ENCODE measurements around the gene HMCES.
A peak's percentile ranks its signal among the peaks of the same experiment; 100 is the strongest.

HMCES gene

GRCh38 chr3:129305592-129306091, 27.0 kb downstream of the HMCES start:
- DNase-seq: no peak

GRCh38 chr3:129308636-129309035, 30.0 kb downstream of the HMCES start:
- no peak for DNase-seq

GRCh38 chr3:129310111-129311011, 31.7 kb downstream of the HMCES start:
- no peak for DNase-seq

GRCh38 chr3:129311054-129311902, 32.6 kb downstream of the HMCES start:
- DNase-seq: no peak

GRCh38 chr3:129312021-129312639, 33.5 kb downstream of the HMCES start:
- DNase-seq: no peak

GRCh38 chr3:129312671-129313414, 34.2 kb downstream of the HMCES start:
- no peak for DNase-seq

GRCh38 chr3:129313415-129313664, 34.7 kb downstream of the HMCES start:
- DNase-seq: no peak

GRCh38 chr3:129313665-129314385, 35.2 kb downstream of the HMCES start:
- no peak for DNase-seq

GRCh38 chr3:129314386-129315222, 35.9 kb downstream of the HMCES start:
- peak; percentile 72 for DNase-seq

GRCh38 chr3:129315223-129315997, 36.7 kb downstream of the HMCES start:
- DNase-seq: no peak

GRCh38 chr3:129315998-129316247, 37.3 kb downstream of the HMCES start:
- no peak for DNase-seq

- DNase-seq: no peak
Measured at GRCh38 chr3:129316248-129317013, 37.8 kb downstream of the HMCES start.

GRCh38 chr3:129317014-129317771, 38.5 kb downstream of the HMCES start:
- DNase-seq: no peak

- DNase-seq: no peak
Measured at GRCh38 chr3:129317848-129318247, 39.2 kb downstream of the HMCES start.

- no peak for DNase-seq
Measured at GRCh38 chr3:129318921-129319320, 40.3 kb downstream of the HMCES start.

- no peak for DNase-seq
Measured at GRCh38 chr3:129320261-129320660, 41.6 kb downstream of the HMCES start.

- no peak for DNase-seq
Measured at GRCh38 chr3:129320825-129321487, 42.3 kb downstream of the HMCES start.

- DNase-seq: no peak
Measured at GRCh38 chr3:129321887-129322286, 43.2 kb downstream of the HMCES start.

All from NCI-H510A (cell line).